Fibroblast of lung (primary cell): ENCODE measurements around the gene CCDC146. TPM values are rescaled to one million over a fixed set of nuclear protein-coding genes. Genes with fewer than 3 reads are reported as not detected.

Source experiments
- DNase-seq, 2 donors: peaks; one replicate each; pipeline versions ENCODE4 v3.0.0 to v3.0.0-alpha.2; 2010; ENCODE audit warnings: low read depth in 2 of 2
- H2AFZ ChIP-seq: 2 replicates; pipeline ENCODE4 v1.5.1; 2012; ENCODE audit warnings: low read length, control low read depth, inconsistent platforms
- H3K27ac ChIP-seq: 2 replicates; pipeline ENCODE4 v1.5.1; 2011; ENCODE audit warnings: low read length, control low read depth; ENCODE audit not compliant: insufficient read depth
- H3K27me3 ChIP-seq: 2 replicates; pipeline ENCODE4 v1.5.1; 2011; ENCODE audit warnings: mild to moderate bottlenecking, low read length; ENCODE audit not compliant: control insufficient read depth, insufficient read depth
- H3K36me3 ChIP-seq: 2 replicates; pipeline ENCODE4 v1.5.1; 2011; ENCODE audit warnings: low read length; ENCODE audit not compliant: control insufficient read depth, insufficient read depth
- H3K4me1 ChIP-seq: 2 replicates; pipeline ENCODE4 v1.5.1; 2011; ENCODE audit warnings: low read length; ENCODE audit not compliant: control insufficient read depth, insufficient read depth; ENCODE audit errors: extremely low read depth
- H3K4me2 ChIP-seq: 2 replicates; pipeline ENCODE4 v1.5.1; 2011; ENCODE audit warnings: low read length, control low read depth; ENCODE audit not compliant: insufficient read depth; ENCODE audit errors: extremely low read depth
- H3K4me3 ChIP-seq, 4 experiments: fragments of 200-600 bp in 1 of 4; sonication (generic) in 1 of 4; replicated peaks in 1 of 4; 2 replicates each; pipeline ENCODE4 v1.5.1; 2011 to 2016; ENCODE audit warnings: low read length in 4 of 4, low read depth in 3 of 4, mild to moderate bottlenecking in 3 of 4, control low read depth in 2 of 4, inconsistent platforms in 1 of 4, mixed read lengths in 1 of 4; ENCODE audit not compliant: insufficient read depth in 1 of 4; ENCODE audit errors: control extremely low read depth in 1 of 4
- H3K79me2 ChIP-seq: 2 replicates; pipeline ENCODE4 v1.5.1; 2012; ENCODE audit warnings: mild to moderate bottlenecking, low read length, inconsistent platforms; ENCODE audit not compliant: control insufficient read depth, insufficient read depth
- H3K9ac ChIP-seq: 2 replicates; pipeline ENCODE4 v1.5.1; 2011; ENCODE audit warnings: mild to moderate bottlenecking, low read length, control low read depth; ENCODE audit not compliant: insufficient read depth
- H3K9me3 ChIP-seq: 2 replicates; pipeline ENCODE4 v1.5.1; 2012; ENCODE audit warnings: low read depth, low read length; ENCODE audit not compliant: control insufficient read depth, insufficient read depth
- H4K20me1 ChIP-seq: 2 replicates; pipeline ENCODE4 v1.5.1; 2011; ENCODE audit warnings: low read length; ENCODE audit not compliant: control insufficient read depth, insufficient read depth; ENCODE audit errors: extremely low read depth
- EZH2 ChIP-seq: IDR thresholded peaks from 2 replicates; pipeline ENCODE4 v1.5.1; 2012; ENCODE audit warnings: low read length, control low read depth, mild to moderate bottlenecking; ENCODE audit errors: missing control alignments
- polyA plus RNA-seq, 2 donors: library from polyadenylated mRNA; depleted of rRNA in 1 of 2; stranded (reverse) in 1 of 2; unstranded in 1 of 2; fragments of >200 nt; gene quantifications; 2 replicates each; pipeline ENCODE4 v1.2.1, GENCODE V29; 2011 to 2012; ENCODE audit warnings: missing spikeins in 1 of 2
- total RNA-seq: library from RNA; depleted of rRNA; stranded (reverse); fragments of >200 nt; gene quantifications from 2 replicates; pipeline ENCODE4 v1.2.1, GENCODE V29; 2014
- TF ChIP-seq, protein P1 (sequence below), 2 donors: IDR thresholded peaks in 1 of 2; conservative IDR thresholded peaks in 1 of 2; 1 replicate in 1 of 2; 2 replicates in 1 of 2; pipeline ENCODE4 v1.5.1; 2011 to 2012; ENCODE audit warnings: low read length in 2 of 2, control low read depth in 1 of 2, inconsistent platforms in 1 of 2, low read depth in 1 of 2, mild to moderate bottlenecking in 1 of 2

Gene CCDC146
- total and polyA plus RNA-seq, 2 donors (not counting 1 experiment from before 2014, with no cell fraction given): 1.6 to 3.6 TPM

- Histone ChIP-seq H3K36me3 (no peaks in the 10 kb centered on the region), H3K4me3 (no peak overlapping the region), H3K4me1 (peaks cover 2% of the 10 kb centered on the region), H3K27ac (no peak overlapping the region), H3K27me3 (no peaks in the 10 kb centered on the region), H2AFZ (no peak overlapping the region), H3K9ac (no peak overlapping the region), H3K4me2 (no peak overlapping the region), H3K79me2 (no peaks in the 10 kb centered on the region), H4K20me1 (no peaks in the 10 kb centered on the region), H3K9me3 (no peaks in the 10 kb centered on the region)
- no peak for TF ChIP-seq EZH2
- TF ChIP-seq, protein P1, sequence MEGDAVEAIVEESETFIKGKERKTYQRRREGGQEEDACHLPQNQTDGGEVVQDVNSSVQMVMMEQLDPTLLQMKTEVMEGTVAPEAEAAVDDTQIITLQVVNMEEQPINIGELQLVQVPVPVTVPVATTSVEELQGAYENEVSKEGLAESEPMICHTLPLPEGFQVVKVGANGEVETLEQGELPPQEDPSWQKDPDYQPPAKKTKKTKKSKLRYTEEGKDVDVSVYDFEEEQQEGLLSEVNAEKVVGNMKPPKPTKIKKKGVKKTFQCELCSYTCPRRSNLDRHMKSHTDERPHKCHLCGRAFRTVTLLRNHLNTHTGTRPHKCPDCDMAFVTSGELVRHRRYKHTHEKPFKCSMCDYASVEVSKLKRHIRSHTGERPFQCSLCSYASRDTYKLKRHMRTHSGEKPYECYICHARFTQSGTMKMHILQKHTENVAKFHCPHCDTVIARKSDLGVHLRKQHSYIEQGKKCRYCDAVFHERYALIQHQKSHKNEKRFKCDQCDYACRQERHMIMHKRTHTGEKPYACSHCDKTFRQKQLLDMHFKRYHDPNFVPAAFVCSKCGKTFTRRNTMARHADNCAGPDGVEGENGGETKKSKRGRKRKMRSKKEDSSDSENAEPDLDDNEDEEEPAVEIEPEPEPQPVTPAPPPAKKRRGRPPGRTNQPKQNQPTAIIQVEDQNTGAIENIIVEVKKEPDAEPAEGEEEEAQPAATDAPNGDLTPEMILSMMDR (conservative IDR thresholded peaks at IDR 0.05 in 1 of 2, IDR thresholded peaks at IDR 0.05 in 1 of 2; ENCODE audit: low read depth in 1 of 2, low read length in 2 of 2): no peak
- no peak for DNase-seq
Observed at GRCh38 chr7:77258593-77258992, 136.2 kb downstream of the CCDC146 start.

DNA sequence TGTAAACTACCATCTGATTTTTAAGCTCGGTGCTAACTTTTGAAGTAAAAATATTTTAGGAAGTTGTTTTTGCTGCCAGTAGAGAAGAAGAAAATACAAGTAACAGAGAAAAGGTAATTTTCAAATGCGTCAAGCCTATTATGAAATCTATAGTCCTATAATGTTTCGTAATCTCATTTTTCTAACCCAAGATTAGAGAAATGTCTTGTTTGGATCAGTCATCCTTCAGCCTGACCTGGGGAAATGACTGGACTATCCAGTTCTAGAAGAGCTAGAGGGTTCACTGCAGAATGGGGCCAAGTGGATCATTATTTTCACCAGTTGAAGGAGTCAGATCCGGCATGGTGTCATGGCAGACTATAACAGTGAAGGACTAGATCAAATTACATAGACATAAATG, 139.9 kb downstream of the CCDC146 start:
- Histone ChIP-seq H3K79me2 (no peaks in the 10 kb centered on the region), H3K27me3 (no peaks in the 10 kb centered on the region), H3K36me3 (no peaks in the 10 kb centered on the region), H3K9me3 (no peaks in the 10 kb centered on the region), H2AFZ (no peak overlapping the region), H3K9ac (no peak overlapping the region), H3K4me1 (no peaks in the 10 kb centered on the region), H3K4me3 (no peak overlapping the region), H3K4me2 (no peak overlapping the region), H4K20me1 (no peaks in the 10 kb centered on the region), H3K27ac (no peak overlapping the region)
- no peak for DNase-seq
- TF ChIP-seq, protein P1 (conservative IDR thresholded peaks at IDR 0.05 in 1 of 2, IDR thresholded peaks at IDR 0.05 in 1 of 2; ENCODE audit: low read depth in 1 of 2, low read length in 2 of 2): no peak
- TF ChIP-seq EZH2: no peak

- Histone ChIP-seq H3K36me3 (no peaks in the 10 kb centered on the region), H3K4me3 (no peak overlapping the region), H3K79me2 (no peaks in the 10 kb centered on the region), H3K9me3 (no peaks in the 10 kb centered on the region), H3K27me3 (no peaks in the 10 kb centered on the region), H3K4me1 (no peaks in the 10 kb centered on the region), H3K9ac (no peak overlapping the region), H4K20me1 (no peaks in the 10 kb centered on the region), H3K27ac (no peak overlapping the region), H3K4me2 (no peak overlapping the region), H2AFZ (no peak overlapping the region)
- no peak for DNase-seq
- TF ChIP-seq, protein P1 (conservative IDR thresholded peaks at IDR 0.05 in 1 of 2, IDR thresholded peaks at IDR 0.05 in 1 of 2; ENCODE audit: low read depth in 1 of 2, low read length in 2 of 2): no peak
- TF ChIP-seq EZH2: no peak
Observed at GRCh38 chr7:77265666-77266065, 143.3 kb downstream of the CCDC146 start.
